ENCODE data around the gene TPM1.
A peak's percentile ranks its signal among the peaks of the same experiment; 100 is the strongest.

Gene TPM1

DNA sequence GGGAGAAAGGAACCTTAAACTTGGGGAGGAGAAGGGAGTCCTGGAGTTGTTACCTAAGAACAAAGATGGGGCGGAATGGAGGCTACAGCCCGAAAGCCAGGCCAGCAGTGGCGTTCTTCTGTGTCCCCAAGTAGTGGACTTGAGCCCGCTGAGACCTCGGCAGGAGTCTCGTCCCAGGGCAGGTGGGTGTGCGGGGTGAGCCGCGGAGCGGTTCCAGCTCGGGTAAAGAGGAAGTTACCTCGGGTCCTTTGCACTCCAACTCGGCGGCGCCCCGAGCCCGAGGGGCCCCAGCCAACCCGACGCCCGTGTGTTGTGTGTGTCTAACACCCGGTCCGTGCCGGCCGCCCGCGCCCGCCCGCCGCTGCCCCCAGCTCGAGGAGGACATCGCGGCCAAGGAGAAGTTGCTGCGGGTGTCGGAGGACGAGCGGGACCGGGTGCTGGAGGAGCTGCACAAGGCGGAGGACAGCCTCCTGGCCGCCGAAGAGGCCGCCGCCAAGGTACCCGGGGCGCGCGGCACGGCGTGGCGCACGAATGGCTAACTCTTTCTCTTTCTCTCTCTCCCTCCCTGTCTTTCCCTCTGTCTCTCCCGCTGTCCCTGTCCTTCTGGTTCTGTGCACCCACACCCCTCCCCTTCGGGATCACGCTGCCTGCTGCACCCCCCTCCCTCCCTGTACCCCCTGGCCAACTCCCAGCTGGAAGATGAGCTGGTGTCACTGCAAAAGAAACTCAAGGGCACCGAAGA is 959 bp downstream of the TPM1 start:
- peak in 1 of 6 experiments; percentile 15 for DNase-seq

DNA sequence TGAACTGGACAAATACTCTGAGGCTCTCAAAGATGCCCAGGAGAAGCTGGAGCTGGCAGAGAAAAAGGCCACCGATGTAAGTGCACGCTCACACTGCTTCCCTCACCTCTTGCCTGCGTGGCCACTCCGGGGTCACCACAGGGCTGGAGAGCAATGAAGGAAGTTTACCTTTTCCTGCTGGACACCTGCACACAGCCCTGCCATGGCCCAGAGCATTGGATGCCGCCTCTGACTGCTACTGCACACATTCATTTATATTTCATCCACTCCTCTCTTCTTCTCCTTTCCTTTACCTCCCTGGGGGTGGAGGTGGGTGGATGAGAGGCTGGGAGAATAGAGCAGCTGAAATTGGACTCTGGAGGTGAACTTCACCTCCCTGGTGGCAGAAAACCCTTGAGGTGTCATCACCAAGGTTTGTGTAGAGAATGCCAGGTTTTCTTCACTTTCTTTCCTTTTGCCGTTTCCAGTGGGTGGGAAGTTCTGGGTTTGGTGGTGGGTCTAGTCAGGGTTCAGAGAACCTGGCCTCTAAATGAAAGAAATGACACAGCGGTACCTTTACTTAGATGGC is 1.6 kb downstream of the TPM1 start:
- no peak for DNase-seq

DNA sequence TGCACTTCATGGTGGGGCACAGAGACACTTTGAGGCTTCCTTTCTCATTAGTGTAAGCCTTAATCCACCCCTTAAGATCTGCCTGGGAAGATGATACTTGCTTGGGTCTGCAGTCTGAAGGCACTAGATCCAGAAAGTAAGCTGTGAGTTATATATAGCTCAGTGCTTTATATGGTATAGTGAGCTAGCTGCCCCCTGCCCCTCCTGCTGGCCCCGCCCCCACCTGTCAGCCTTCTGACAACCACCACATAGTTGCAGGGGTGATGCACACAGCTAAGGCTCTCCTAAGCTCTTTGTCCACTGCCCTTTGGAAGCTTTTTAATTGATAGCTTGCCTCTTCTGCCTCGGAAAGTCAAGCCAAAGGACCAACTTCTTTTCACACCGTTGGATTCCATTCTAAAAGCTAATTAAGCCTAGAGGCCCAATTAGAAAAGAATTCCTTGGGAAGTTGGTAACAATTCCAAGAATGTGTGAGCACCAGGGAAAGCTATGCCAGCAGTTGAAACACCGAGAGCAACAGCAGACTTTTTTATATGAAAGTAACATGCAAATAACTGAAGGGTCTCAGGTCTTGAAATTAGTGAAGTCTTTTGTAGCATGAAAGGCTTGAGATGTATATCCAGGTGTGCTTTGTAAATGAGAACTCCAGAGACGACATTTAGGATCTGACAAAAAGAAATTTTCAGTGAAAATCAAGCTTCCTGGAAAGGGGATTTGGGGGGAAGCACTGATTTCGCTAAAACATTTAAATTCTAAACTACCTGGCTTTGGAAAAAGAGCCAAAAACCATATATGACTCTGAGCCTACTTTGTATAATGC is 2.3 kb downstream of the TPM1 start:
- no peak for DNase-seq

DNA sequence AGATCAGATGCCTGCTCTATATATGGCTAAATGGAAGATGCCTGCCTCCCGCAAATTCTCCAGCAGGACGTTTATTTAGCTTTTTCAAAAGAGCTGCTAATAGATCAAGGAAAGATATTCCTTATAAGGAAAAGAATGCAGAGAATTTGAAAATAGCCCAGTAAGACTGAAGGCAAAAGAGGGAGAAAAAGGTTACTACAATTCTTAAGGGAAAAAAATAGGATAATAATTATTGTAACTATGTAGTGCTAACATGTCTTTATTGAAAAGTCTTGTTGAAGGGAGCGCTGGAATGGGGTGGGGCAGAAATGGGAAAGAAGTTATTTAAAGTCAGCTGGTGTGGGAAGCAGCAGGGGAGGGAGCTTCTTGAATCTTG is 2.9 kb downstream of the TPM1 start:
- DNase-seq, result no peak

DNA sequence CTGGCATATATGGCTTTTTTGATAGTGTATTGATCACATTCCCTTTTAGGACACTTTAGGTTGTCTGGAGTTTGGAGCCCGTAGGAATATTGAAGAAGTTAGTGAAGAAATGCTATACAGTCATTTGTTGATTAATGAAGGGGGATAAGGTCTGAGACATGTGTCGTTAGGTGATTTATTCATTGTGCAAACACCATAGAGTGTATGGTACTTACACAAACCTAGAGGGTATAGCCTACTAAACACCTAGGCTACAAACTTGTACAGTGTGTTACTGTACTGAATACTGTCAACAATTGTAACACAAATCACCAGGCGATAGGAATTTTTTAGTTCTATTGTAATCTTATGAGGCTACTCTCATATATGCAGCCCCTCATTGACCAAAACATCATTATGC is 3.3 kb downstream of the TPM1 start:
- DNase-seq, result no peak

DNA sequence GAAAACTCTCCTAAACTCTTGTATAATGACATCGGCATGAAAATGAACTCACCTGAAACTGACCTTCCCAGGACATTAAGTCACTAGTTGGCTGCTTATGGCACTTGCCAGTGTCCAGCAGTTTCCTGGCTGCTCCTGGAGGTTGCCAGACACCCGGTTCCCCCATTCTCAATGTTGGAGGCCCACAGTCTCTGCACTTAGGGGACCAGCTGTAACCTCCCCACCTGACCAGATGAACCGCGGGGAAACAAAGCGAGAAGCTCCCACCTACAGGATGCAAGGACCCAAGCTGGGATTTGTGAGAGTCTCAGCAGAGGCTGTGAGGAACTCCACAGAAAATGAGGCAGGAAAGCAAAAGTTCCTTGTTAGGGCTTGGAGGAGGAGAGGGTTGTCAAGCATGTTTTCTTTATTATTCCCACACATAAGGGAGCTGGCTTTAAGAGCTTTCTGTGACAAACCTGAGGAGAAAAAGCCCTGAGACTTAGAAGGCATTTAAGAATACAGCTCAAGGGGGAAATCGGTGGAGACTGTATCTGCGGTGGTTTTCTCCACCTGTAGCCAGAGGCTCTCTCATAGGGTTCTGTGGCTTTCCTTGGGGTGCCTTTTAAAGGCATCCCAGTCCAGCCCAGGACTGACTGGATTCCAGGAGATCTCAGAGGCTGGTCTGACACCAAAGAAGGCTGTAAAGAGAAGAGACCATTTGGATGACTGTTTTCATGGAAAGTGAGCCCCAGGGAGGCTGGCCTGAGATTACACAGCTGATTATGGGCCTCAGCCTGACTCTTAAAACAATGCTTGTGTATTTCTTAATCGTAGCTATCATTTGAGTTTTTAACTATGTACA is 4.6 kb downstream of the TPM1 start:
- DNase-seq, result no peak

DNA sequence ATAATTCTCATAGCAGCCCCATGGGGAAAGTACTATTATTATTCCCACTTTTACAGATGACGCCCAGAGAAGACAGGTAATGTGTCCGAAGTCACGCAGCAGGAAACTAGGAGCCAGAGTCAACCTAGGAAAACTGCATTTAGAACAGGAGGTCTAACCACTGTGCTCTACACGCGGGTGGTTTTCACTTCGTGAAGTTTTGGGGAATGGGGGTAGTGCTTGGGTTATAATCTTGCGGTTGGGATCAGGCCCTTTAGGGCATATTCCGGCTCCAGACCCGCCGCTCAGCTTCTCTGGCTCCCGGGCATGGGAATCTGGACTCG is 5.2 kb downstream of the TPM1 start:
- DNase-seq, result no peak

DNA sequence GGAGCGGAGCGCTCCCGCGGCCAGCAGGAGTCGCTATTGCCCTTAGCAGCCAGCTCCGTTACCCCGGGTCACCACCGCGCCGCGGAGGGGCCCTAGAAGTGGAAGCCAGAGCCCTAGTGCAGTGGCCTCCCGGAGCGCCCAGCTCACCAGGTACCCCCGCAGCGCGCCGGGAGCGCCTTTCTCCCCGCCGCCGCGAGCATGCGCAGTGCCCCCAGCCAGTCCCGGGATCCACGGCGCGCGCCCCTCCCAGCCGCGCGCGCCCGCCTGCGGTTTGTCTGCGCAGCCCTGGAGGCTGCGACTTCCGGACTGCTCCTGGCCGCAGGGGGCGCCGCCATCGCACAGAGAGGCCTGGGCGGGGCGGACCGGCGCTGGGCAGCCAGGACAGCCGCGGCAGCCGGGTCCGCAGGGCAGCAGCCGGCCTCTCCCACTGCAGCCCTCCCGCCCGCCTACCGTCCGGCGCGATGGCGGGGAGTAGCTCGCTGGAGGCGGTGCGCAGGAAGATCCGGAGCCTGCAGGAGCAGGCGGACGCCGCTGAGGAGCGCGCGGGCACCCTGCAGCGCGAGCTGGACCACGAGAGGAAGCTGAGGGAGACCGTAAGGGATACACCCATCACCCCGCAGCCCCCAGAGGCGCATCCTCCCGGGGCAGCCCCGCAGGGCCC is 5.7 kb downstream of the TPM1 start:
- peak; percentile 80 to 94 (median 82) for DNase-seq

DNA sequence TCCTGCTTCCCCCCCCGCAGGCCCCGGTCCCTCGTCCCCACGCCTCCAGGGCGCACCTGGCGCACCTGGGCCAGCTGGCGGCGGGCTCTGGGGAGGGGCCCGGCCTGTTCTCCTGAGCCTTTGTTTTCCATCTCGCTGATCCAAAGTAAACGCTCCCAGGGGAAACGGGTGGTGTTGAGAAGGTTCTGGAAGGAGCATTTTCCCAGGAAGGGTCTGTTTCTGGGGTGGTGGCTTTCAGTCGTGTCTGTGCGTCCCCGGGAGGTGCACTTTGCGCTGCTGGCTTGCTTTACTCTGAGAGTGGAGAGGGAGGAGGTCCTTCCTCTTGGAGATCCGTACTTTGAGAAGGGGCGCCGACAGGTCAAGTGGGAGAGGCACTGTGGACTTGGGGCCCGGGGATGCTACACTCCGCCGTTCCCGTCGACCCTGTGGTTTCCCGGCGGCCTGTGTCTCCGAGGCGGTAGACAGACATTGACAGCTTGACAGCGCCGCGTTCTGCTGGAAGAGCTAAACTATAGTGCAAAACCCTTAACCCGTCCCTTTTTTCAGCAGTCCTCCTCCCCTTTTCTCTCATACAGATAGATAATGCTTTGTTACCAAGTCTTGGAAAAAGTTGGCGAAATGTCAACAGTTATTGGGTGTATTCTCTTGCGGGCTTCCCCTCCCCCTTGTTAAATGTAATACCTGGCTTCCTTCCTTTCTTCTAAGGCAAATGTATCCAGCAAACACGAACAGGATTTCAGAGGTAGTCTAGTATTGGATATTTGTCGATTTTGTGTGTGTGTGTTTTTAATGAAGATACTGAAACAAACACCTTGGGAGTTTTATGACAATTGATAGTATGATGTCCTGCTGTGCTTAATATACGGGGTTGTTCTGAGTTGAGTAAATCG is 6.5 kb downstream of the TPM1 start:
- DNase-seq, result peak in 5 of 6 experiments; percentile 13 to 69 (median 56)

DNA sequence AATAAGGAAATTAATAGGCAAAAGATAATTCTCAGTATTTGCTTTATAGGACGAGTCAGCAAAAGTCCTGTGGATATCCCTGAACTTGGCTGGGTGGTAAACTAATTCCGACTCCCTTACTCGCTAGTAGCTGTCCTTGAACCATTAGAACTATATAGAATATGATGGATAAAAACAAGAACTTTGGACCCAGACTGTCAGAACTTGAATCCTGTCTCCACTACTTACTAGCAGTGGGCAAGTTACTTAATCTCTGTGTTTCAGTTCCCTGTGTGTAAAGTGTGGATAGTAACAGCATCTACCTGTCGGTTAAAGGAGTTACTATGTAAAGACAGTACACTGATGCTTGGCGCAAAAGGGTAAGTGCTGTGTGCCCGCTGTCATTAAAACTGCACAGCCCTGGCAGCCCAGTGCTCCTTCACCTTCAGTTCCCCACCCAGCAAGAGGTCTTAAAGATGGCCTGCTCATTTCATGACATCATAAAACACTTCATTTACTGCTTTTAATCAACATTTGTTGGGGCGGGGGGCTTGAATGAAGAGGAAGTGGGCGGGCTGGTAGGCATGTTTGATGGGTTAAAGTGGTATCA is 7.3 kb downstream of the TPM1 start:
- no peak for DNase-seq

DNA sequence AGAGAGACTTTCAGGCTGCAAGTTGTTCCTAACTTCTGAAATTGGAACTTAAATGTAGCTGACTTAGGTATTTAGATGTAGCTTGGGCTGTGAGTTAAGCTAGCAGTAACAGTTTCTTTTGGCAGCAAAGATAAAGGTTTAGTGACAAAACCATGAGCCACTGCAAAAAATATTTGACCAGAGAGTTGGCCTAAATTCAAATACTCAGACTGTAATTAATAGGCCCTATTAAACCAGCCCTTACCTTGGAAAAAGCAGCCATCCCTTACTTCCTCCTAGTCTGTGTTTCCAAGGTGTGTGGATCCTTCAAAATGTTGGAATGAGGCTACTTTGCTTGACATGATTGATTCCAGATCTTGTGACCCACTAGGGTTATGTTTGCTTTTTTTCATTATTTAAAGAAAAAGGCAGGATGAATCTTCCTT is 8.2 kb downstream of the TPM1 start:
- DNase-seq, result no peak

DNA sequence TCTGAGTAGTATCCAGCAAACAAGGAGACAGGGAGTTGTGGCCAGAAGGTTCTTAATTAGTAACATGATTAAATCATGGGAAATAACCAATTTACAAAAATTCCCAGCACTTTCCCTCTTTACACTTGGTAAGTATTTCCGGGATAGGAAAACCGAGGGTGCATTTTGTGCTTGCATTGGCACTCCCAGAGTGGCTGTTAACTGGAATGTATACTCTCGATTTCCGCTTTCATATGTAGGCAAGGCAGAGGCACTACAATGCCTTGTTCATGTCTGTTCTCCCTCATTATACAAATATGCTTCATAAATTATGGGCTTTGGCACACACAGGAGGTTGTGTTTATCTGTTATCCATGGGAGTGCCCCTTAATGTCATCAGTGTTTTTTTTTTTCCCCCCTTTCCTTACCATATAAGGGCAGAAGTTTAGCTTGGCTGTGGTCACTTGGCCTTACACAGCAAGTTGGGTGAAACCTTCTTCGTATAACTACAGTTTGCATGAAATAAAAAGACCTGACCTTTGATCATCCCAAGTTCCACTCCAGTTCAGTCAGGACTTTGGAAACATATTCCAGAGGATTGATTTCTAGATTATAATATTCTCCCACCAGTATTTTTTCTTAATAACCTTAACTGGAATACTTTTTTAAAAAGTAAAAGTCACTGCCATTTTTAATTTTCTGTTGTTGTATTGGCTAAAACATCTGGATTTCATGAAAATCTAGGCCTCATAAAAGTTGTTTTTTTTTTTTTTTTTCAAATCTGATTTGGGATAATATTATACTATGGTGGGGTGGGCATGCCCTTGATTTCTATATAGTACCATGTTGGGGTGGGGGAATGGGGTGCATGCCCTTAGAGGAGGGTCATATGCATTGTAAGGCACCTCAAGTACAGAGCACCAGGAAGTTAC is 8.9 kb downstream of the TPM1 start:
- DNase-seq, result no peak

DNA sequence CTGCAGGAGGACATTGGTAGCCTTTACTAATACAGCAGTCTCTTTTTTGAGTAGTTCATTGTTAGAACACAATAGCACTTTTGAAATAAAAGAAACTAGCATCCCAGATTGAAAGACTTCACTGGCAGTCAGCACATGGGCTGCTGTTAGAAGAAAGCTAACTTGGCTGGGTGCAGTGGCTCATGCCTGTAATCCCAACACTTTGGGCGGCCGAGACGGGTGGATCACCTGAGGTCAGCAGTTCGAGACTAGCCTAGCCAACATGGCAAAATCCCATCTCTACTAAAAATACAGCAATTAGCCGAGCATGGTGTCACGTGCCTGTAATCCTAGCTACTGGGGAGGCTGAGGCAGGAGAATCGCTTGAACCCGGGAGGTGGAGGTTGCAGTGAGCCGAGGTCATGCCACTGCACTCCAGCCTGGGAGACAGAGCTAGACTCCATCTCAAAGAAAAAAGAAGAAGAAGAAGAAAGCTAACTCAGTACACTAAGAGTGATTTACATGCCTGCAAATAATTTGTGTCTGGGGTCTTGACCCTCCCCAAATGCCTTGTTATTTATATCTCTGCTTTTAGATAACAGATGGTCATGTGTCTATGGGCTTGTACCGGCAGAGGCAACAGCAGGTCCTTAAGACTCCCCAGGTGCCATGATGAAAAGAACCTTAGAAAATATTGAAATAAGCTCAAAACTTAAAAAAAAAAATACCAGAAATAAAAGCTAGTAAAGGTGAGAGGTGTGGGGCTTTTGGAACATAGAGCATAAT is 9.7 kb downstream of the TPM1 start:
- DNase-seq, result no peak

DNA sequence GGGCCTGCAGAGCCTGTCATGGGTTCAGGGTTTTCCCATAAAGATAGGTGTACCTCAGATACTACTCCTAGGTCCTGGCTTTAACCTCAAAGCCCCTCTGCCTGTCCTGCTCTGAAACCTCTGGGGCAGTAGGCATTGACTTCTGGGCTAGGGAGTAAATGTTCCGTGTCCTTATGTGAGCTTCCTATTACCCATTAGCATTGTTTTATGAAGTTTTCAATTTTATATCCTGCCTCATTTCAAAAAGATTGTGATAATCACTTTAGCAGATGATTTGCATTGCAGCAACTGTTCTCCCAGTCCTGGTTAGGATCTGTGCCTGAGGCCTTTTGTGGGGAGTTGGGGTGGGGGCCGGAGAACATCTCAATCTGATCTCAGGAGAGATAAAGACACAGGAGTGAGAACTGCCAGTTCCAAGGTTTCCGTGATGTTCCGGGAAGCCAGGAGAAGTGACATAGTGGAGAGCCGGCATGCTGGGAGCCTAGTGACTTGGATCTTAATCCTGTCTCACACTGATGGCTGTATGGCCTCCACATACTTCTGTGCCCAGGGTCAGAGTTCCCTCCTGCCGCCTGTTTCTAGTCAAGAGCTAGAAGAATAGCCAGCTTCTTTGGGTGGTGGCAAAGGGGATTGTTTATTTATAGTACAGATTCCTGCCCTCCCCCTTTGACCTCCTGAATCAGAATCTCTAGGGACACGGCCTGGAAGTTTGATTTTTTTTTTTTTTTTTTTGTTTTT is 10.6 kb downstream of the TPM1 start:
- DNase-seq, result no peak

DNA sequence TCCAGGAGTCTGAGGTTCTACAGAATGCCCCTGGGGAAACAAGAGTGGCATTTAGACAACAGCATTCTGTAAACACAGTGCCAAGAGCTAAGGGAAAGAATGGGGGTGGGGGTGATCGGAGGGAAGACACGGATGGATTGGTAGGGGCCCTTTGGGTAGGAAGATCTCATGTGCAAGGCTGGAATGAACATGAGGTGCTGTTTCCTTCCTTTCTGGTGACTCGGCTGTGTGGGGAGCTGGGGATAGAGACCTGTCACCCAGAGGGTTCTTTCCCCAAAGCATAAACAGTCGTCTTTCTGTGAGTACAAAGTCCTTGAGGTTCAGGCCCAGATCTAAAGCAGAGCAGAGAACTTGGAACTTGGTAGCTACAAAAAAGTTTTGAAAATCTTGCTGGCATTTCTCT is 11.7 kb downstream of the TPM1 start:
- no peak for DNase-seq

DNA sequence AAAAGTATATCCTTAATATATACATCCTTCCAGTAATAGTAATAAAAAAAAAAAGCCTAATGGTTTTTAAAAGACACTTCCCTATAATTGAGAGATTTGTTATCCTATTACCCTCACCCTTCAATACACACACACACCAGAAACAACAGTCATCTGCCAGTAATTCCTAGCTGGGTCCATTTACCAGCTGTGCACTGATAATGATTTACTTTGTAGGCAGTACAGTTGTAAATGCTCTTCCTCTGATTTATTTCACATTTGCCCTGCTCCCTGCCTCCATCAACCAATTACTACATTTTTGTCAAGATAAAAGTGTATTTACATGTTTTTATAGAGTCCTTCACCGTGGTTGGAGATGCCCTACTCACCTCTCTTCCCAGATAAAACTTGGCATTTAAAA is 12.4 kb downstream of the TPM1 start:
- no peak for DNase-seq

DNA sequence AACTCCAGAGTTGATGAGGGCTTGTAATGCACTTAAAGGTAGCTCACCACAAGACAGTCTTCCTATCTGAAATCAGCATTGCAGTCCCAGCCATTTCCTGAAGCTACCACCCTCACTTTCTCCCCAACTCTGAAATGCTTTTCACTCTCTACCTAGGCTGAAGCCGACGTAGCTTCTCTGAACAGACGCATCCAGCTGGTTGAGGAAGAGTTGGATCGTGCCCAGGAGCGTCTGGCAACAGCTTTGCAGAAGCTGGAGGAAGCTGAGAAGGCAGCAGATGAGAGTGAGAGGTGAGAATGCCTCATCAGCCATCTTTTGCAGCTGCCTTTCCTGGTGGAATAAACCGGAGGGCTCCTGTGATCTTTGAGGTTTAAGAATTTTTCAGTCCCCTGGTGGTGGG is 14.3 kb downstream of the TPM1 start:
- no peak for DNase-seq

DNA sequence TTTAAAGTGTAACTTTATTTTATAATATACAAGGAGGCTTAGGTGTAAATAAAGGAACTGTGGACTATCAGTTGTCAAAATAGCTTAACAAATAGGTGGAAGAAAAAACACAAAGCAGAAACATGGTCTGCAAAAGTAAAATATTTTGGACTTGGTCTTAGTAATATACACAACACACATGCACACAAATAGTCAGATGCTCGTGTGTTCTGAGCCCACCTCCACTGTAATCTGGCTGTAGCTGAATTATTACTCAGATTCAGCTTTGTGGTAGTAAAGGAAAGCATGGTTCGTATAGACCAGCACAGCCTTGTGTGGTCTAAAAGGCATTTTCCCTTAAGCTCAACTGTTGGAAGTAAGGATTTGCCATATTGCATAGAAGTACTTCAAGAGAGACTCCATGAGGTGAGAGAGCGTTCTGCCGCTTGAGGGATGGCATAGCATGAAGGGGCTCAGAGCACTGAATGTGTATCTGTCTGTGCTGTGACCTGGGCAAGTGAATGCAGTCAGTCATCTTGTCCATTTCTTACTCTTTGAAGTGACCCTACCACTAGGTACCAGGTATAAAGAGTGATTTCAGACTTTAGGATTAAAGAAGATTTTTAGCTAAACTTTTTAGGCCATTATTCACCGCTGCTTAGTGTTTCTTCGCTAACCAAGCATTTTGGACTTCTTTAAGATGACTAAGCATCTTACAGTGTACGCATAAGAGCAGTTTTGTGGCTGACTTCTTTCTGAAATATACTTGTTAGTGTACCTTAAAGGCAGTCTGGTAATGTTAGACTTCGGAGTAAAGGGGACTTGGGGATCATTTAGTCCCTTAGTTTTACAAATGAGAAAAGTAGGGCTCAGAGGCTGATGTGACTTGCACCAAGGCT is 15.2 kb downstream of the TPM1 start:
- DNase-seq, result no peak

All from stimulated activated naive CD4-positive, alpha-beta T cell (primary cell).